ENCODE results near the gene ZNF670.
"Not testable (repeated sequence)": the region's sequence is repeated elsewhere in the genome, so short reads cannot be mapped to it uniquely, and the experiment has no call there.

Gene ZNF670

GRCh38 chr1:247078258-247079140, at the start of gene ZNF670:
ZNF670 (minus strand) TSS chr1:247078811; CDS start chr1:247078596, 215 bp downstream.
- peak; percentile 80 for DNase-seq

GRCh38 chr1:247127519-247128282, 49.1 kb upstream of the ZNF670 start:
- DNase-seq: not testable (repeated sequence)

GRCh38 chr1:247126601-247127000, 48.0 kb upstream of the ZNF670 start:
- not testable (repeated sequence) for DNase-seq

DNA sequence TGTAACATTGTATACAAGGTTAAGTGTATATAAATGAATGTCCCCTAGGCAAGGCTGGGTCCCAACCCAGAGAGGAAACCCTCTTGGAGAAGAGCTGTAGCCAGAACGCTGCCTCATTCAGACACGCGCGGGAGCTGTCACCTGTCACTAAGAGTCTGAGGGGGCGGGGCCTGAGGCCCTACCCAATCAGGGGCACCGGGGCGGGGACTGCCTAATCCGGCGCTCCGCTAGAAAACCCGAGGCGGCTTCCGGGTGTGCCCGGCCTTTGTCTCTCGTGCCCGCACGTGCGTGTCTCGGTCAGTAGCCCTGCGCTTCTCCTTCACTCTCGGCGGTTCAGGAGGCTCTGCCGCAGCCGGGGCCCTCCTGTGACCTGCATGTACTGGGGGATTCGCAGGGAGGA, 47.6 kb upstream of the ZNF670 start:
- not testable (repeated sequence) for DNase-seq

DNA sequence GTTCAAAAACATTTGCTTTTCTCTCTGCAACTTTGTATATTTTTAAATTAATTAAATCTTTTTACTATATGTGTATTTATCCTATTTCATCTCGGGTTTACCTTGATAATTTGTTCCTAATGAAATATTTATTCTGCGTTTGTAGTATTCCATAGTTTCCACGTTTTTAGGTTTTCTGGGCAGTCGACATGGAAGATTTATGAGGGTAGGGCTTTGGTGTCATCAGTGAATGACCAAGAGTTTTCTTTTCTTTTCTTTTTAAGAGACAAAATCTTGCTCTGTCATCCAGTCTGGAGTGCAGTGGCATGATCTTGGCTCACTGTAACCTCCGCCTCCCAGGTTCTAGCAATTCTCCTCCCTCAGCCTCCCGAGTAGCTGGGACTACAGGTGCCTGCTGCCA, 42.8 kb upstream of the ZNF670 start:
- DNase-seq: no peak

GRCh38 chr1:247120408-247120668, 41.7 kb upstream of the ZNF670 start:
- DNase-seq: not testable (repeated sequence)

- DNase-seq: no peak
Observed at GRCh38 chr1:247119600-247120407, 41.2 kb upstream of the ZNF670 start.

- peak; percentile 27 for DNase-seq
Observed at GRCh38 chr1:247118946-247119446, 40.4 kb upstream of the ZNF670 start.

DNA sequence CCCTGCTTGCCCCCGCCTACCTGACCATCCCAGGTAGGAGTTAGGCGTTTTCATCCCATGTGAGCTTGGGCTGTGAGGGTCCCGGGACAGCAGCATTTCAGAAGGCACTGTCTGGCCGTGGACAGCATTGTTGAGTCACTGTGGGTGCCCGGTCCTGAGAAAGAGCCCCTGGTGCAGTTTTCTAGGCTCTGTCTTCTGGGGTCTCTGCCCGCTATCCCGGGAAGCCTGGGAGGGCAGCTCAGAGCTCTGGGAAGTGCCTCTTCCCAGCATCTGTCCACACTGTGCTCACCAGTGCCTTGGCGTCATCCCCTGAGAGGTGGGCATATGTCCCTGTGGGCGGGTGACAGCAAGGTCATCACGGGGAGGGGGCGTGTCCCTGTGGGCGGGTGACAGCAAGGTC, 36.9 kb upstream of the ZNF670 start:
- no peak for DNase-seq

DNA sequence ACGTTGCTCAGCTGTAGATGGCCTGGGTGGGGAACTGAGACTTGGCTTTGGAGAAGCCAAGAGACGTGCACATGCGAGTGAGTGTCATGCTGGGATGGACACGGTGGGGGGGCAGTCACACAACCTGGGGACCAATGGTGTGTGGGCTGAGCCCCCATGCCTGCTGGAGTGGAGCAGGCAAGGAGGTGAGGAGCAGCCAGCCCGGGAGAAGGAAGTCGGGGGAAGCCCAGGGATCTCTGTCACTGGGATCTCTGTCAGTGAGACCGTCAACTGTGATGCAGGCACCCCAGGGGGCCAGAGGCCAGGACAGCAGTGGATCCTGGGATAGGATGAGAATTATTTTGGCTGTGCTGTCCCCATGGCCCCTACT, 36.5 kb upstream of the ZNF670 start:
- DNase-seq: no peak

GRCh38 chr1:247114351-247115140, 35.9 kb upstream of the ZNF670 start:
- DNase-seq: no peak

DNA sequence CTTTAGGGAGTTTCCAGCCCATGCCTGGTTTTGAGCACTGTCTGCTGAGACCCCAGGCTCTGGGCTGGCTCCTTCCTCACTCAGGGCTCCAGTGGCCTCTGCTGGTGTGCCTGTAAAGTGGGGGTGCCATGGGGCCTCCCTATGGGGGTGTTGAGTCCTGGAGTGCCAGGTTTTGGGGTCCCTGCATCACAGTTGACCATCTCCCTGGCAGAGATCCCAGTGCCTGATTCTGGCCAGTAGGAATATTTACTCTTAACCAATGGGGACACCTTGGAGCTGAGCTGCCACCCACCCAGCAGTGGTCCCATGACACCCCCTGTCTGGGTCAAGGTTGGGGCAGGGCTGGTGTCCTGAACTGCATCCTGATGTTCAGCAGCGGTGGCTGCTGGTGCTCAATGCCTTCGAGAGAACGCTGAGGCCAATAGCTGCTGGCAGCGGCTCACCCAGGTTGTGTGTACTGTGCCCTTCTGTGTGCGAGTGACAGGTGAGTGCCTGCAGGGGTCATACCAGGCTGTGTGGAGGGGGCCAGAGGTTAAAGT, 35.2 kb upstream of the ZNF670 start:
- no peak for DNase-seq

GRCh38 chr1:247113094-247113497, 34.5 kb upstream of the ZNF670 start:
- DNase-seq: peak; percentile 8

GRCh38 chr1:247112479-247112781, 33.8 kb upstream of the ZNF670 start:
- DNase-seq: no peak

- no peak for DNase-seq
Observed at GRCh38 chr1:247111700-247112478, 33.3 kb upstream of the ZNF670 start.

DNA sequence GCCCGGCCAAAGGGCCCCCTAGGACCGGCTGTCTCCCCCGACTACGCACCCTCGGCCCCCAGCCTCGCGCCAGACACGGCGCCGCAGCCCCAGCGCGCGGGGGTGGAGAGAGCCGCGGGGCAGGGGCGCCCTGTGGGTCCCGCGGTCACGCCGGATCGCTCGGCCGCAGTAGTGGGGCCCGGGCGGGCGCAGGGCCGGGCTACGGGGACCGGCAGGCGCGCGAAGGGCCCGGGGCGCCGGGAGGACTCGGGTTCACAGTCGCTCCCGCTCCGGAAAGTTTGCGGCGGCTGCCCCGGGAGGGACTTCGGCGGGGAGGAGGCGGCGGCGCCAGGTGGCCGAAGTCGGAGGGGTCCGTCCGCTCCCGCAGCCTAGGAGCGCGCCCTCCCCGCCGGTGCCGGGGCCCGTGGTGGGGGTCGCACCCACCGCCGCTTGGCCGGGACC, 32.7 kb upstream of the ZNF670 start:
- no peak for DNase-seq

DNA sequence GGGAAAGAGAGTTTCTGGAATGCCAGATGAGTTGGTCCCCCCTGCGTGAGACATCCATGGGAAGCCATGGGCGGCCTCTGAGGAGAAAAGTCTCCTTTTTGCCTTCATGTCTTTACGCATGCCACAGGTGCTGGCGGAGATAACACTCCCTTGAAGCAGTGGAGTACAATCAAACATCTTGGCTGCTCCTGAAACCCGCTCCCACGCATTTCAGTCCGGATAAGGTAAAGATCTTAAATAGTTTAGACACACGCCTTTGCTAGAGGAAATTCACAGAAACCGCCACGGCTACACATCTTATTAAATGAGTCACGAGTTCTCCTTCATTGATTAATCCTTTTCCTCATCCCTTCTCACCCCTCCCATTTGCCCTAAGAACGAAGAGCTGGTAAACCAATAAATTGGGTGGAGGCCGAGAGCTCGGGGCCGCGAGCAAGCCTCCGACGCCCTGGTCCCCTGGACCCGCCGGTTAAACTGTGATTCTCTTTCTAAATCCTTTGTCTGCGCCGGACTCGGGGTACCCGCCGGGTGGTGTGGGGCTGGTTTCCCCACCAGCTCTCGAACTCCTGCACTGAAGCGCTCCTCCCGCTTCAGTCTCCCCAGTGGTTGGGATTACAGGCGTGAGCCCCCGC, 32.1 kb upstream of the ZNF670 start:
- DNase-seq: no peak

DNA sequence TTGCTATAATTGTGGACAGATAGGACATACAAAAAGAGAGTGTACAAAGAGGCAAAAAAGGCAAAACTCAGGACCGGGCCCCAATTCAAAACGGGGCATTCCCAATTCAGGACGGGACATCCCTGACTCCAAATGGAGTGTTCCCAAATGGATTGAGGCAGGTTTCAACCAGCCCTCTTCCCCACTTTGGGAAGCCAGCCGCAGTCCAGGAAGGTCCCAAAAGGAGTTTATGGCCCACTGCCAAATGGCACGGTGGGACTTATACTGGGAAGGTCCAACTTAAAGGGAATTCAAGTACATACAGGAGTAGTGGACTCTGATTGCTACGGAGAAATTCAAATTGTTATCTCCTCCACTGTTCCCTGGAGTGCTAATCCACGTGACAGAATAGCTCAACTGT, 29.1 kb upstream of the ZNF670 start:
- DNase-seq: no peak

GRCh38 chr1:247105966-247106365, 27.4 kb upstream of the ZNF670 start:
- no peak for DNase-seq

DNA sequence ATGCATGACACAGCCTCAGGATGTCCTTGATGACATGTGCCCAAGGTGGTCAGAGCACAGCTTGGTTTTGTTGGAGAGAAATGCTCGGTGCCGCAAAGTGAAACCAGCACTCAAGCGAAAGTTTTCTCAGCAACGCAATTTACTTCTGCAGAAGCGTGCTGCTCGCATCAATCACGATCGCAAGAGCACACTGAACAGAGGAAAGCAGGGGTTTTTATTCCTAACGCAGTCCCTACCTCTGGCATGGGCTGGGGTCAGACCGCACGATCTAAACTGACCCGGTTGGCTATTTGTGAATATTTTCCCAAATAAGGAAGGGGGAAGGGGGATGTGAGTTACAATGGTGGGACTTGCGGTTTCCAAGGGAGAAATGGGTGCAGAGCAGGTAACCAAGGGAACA, 26.4 kb upstream of the ZNF670 start:
- no peak for DNase-seq
